HepG2 (cell line): ENCODE results near the gene MAGT1. TPM values are rescaled to one million over a fixed set of nuclear protein-coding genes. Genes with fewer than 3 reads are reported as not detected.
A peak's percentile ranks its signal among the peaks of the same experiment; 100 is the strongest.

Source experiments
- CEBPB ChIP-seq: IDR thresholded peaks from 2 replicates; pipeline ENCODE4 v1.6.1; 2011; ENCODE audit warnings: low read depth, low read length, improper control_type of control experiment, borderline replicate concordance
- ERF ChIP-seq: IDR thresholded peaks from 2 replicates; pipeline ENCODE4 v1.6.1; 2018; ENCODE audit warnings: missing biosample characterization, missing genetic modification reagents
- HMG20A ChIP-seq: IDR thresholded peaks from 2 replicates; pipeline ENCODE4 v1.6.1; 2016; ENCODE audit warnings: borderline replicate concordance
- HOXA3 ChIP-seq: sonication (generic); formaldehyde crosslinking; IDR thresholded peaks from 2 replicates; pipeline ENCODE4 v1.5.0; 2020; ENCODE audit warnings: missing genetic modification reagents
- MIXL1 ChIP-seq: IDR thresholded peaks from 2 replicates; pipeline ENCODE4 v1.6.1; 2016
- MXD4 ChIP-seq: IDR thresholded peaks from 2 replicates; pipeline ENCODE4 v1.6.1; 2016; ENCODE audit warnings: mild to moderate bottlenecking, missing biosample characterization, missing genetic modification reagents
- NONO ChIP-seq, 2 experiments: fragments of 450-650 bp in 1 of 2; sonication (generic) in 1 of 2; formaldehyde crosslinking in 1 of 2; IDR thresholded peaks in 1 of 2; conservative IDR thresholded peaks in 1 of 2; 2 replicates each; pipeline versions ENCODE4 v1.6.1 to v1.8.0; 2017 to 2022; ENCODE audit warnings: mild to moderate bottlenecking in 1 of 2, missing genetic modification reagents in 1 of 2, moderate library complexity in 1 of 2
- NR1H2 ChIP-seq: sonication (generic); formaldehyde crosslinking; IDR thresholded peaks from 2 replicates; pipeline ENCODE4 v1.8.1; 2022; ENCODE audit warnings: low read depth, missing genetic modification reagents, borderline replicate concordance
- NR2F6 ChIP-seq, 2 experiments: IDR thresholded peaks; 2 replicates each; pipeline ENCODE4 v1.6.1; 2016; ENCODE audit warnings: antibody characterized with exemption in 1 of 2, mild to moderate bottlenecking in 1 of 2
- PHF20 ChIP-seq: sonication (generic); formaldehyde crosslinking; IDR thresholded peaks from 2 replicates; pipeline ENCODE4 v1.5.0; 2020; ENCODE audit warnings: mild to moderate bottlenecking, missing genetic modification reagents
- RARA ChIP-seq: IDR thresholded peaks from 2 replicates; pipeline ENCODE4 v1.6.1; 2016; ENCODE audit warnings: missing genetic modification reagents, missing compliant biosample characterization
- RBFOX2 ChIP-seq: fragments of 200-400 bp; formaldehyde crosslinking; IDR thresholded peaks from 2 replicates; pipeline ENCODE4 v1.6.1; 2017; ENCODE audit warnings: low read depth, mild to moderate bottlenecking, low read length
- SSRP1 ChIP-seq: IDR thresholded peaks from 2 replicates; pipeline ENCODE4 v1.6.1; 2016; ENCODE audit warnings: control low read depth
- TRIM24 ChIP-seq: sonication (generic); formaldehyde crosslinking; IDR thresholded peaks from 2 replicates; pipeline ENCODE4 v1.8.0; 2022; ENCODE audit warnings: mild to moderate bottlenecking, missing genetic modification reagents
- ZC3H4 ChIP-seq: sonication (generic); formaldehyde crosslinking; IDR thresholded peaks from 2 replicates; pipeline ENCODE4 v1.4.0; 2020; ENCODE audit warnings: missing genetic modification reagents, borderline replicate concordance
- ZNF251 ChIP-seq: sonication (generic); formaldehyde crosslinking; IDR thresholded peaks from 2 replicates; pipeline ENCODE4 v1.9.0; 2021; ENCODE audit warnings: mild to moderate bottlenecking, missing genetic modification reagents
- ZNF331 ChIP-seq: sonication (generic); formaldehyde crosslinking; IDR thresholded peaks from 2 replicates; pipeline ENCODE4 v1.4.0; 2020; ENCODE audit warnings: missing genetic modification reagents
- ZNF7 ChIP-seq: IDR thresholded peaks from 2 replicates; pipeline ENCODE4 v1.6.1; 2016; ENCODE audit warnings: missing biosample characterization, missing genetic modification reagents
- ZNF703 ChIP-seq: sonication (generic); formaldehyde crosslinking; IDR thresholded peaks from 2 replicates; pipeline ENCODE4 v1.5.1; 2020; ENCODE audit warnings: missing genetic modification reagents, mild to moderate bottlenecking, moderate library complexity, borderline replicate concordance
- ZNF749 ChIP-seq: sonication (generic); formaldehyde crosslinking; IDR thresholded peaks from 2 replicates; pipeline ENCODE4 v1.8.0; 2022; ENCODE audit warnings: mild to moderate bottlenecking, missing genetic modification reagents, moderate library complexity, borderline replicate concordance
- ZNF775 ChIP-seq: sonication (generic); formaldehyde crosslinking; IDR thresholded peaks from 2 replicates; pipeline ENCODE4 v1.4.0; 2020; ENCODE audit warnings: missing genetic modification reagents, mild to moderate bottlenecking, moderate library complexity, borderline replicate concordance
- ZZZ3 ChIP-seq: sonication (generic); formaldehyde crosslinking; IDR thresholded peaks from 2 replicates; pipeline ENCODE4 v1.4.0; 2020; ENCODE audit warnings: missing genetic modification reagents, mild to moderate bottlenecking, borderline replicate concordance
- polyA plus RNA-seq, 8 experiments: library from polyadenylated mRNA; depleted of rRNA in 3 of 8; stranded (reverse) in 7 of 8; unstranded in 1 of 8; fragments of >200 nt; fragmentation: Illumina TruSeq in 4 of 8; extraction: Trizol in 4 of 8; gene quantifications; 2 replicates each; pipeline versions ENCODE4 v1.2.1 to v1.2.3, GENCODE V29; 2011 to 2016; ENCODE audit warnings: low read depth in 4 of 8, missing spikeins in 1 of 8, mixed read lengths in 1 of 8; ENCODE audit not compliant: insufficient read depth in 1 of 8
- total RNA-seq, 5 experiments: library from RNA; depleted of rRNA; stranded (reverse); fragments of >200 nt; fragmentation: Illumina TruSeq; extraction: Trizol; gene quantifications; 2 replicates each; pipeline ENCODE4 v1.2.3, GENCODE V29; 2016; ENCODE audit warnings: low read depth in 1 of 5
- TF ChIP-seq, protein P1 (sequence below): sonication (generic); formaldehyde crosslinking; IDR thresholded peaks from 2 replicates; pipeline ENCODE4 v1.5.1; 2020; ENCODE audit warnings: mild to moderate bottlenecking, missing genetic modification reagents
- TF ChIP-seq, protein P2 (sequence below), 2 experiments: fragments of 450-650 bp in 1 of 2; sonication (generic) in 1 of 2; formaldehyde crosslinking; IDR thresholded peaks; 2 replicates each; pipeline versions ENCODE4 v1.5.0 to v1.8.0; 2020 to 2022; ENCODE audit warnings: mild to moderate bottlenecking in 1 of 2, missing genetic modification reagents in 1 of 2
- TF ChIP-seq, protein P3 (sequence below): sonication (generic); formaldehyde crosslinking; IDR thresholded peaks from 2 replicates; pipeline ENCODE4 v1.5.0; 2020; ENCODE audit warnings: missing genetic modification reagents
- TF ChIP-seq, protein P4 (sequence below): sonication (generic); IDR thresholded peaks from 2 replicates; pipeline ENCODE4 v1.6.1; 2016; ENCODE audit warnings: low read depth, borderline replicate concordance

MAGT1 gene
- total and polyA plus RNA-seq, 2 of the 13 experiments (the other 11 are each of a cell fraction or from before 2014, with no cell fraction given) = 38.0 to 75.0 TPM

DNA sequence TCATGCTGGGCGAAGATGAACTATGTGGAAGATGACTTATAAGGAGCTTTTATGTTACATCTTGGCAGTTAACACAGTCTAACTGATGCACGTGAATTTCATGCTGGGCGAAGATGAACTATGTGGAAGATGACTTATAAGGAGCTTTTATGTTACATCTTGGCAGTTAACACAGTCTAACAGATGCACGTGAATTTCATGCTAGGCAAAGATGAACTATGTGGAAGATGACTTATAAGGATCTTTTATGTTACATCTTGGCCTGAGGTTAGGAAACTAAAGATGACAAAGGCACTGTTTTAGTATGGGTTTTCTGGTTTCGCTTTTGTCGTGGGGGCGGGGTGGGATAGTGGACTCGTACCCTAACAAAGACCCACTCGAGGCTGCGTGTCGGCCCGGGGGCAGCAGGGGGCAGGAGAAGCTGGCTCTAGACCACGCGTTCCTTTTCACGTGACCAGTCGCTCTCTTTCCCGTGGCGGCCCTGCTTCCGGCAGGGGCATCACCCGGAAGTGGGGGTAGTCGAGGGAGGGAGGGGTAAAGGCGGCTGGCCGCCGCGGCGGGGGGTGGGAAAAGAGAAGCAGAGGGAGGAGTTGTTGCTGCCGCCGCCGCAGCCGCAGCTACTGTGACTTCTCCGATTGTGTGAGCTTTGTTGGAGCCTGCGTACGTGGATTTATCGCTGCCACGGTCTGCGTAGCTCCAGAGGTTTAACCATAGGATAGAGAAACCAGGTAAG lies 15.0 kb upstream of the MAGT1 start, which contains the start of gene ATP7A (continued):
- TF ChIP-seq RARA (no peak), ZNF775 (no peak), MXD4 (CRISPR knock-in tag) (0 out of 2 replicates have a peak, but pooled peaks have one; percentile 26), ZNF331 (CRISPR knock-in tag) (no peak), ERF (CRISPR knock-in tag) (no peak; the same call in 1 of the 2 replicates), NR1H2 (no peak), ZNF703 (CRISPR knock-in tag) (no peak), NONO (IDR thresholded peaks at IDR 0.05) (no peak), NONO (CRISPR knock-in tag; conservative IDR thresholded peaks at IDR 0.05) (no peak), ZNF749 (no peak), PHF20 (peak; percentile 77; the same call in 1 of the 2 replicates), ZNF251 (no peak), RBFOX2 (no peak), ZNF7 (no peak), HMG20A (no peak), MIXL1 (CRISPR knock-in tag) (no peak), SSRP1 (no peak), NR2F6 (IDR thresholded peaks at IDR 0.05) (no peak), NR2F6 (CRISPR knock-in tag; IDR thresholded peaks at IDR 0.05) (no peak), TRIM24 (CRISPR knock-in tag) (no peak), CEBPB (no peak), ZC3H4 (CRISPR knock-in tag) (no peak), ZZZ3 (CRISPR knock-in tag) (no peak), HOXA3 (CRISPR knock-in tag) (peak; percentile 58)
- TF ChIP-seq, protein P1, sequence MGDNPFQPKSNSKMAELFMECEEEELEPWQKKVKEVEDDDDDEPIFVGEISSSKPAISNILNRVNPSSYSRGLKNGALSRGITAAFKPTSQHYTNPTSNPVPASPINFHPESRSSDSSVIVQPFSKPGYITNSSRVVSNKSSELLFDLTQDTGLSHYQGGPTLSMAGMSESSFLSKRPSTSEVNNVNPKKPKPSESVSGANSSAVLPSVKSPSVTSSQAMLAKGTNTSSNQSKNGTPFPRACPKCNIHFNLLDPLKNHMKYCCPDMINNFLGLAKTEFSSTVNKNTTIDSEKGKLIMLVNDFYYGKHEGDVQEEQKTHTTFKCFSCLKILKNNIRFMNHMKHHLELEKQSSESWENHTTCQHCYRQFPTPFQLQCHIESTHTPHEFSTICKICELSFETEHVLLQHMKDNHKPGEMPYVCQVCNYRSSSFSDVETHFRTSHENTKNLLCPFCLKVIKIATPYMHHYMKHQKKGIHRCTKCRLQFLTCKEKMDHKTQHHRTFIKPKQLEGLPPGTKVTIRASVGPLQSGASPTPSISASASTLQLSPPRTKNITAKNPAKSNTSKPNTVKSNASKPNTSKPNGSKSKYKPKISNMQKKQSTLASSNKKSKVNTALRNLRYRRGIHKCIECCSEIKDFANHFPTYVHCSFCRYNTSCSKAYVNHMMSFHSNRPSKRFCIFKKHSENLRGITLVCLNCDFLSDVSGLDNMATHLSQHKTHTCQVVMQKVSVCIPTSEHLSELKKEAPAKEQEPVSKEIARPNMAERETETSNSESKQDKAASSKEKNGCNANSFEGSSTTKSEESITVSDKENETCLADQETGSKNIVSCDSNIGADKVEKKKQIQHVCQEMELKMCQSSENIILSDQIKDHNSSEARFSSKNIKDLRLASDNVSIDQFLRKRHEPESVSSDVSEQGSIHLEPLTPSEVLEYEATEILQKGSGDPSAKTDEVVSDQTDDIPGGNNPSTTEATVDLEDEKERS = no peak
- TF ChIP-seq, protein P2, sequence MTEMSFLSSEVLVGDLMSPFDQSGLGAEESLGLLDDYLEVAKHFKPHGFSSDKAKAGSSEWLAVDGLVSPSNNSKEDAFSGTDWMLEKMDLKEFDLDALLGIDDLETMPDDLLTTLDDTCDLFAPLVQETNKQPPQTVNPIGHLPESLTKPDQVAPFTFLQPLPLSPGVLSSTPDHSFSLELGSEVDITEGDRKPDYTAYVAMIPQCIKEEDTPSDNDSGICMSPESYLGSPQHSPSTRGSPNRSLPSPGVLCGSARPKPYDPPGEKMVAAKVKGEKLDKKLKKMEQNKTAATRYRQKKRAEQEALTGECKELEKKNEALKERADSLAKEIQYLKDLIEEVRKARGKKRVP (CRISPR knock-in tag; IDR thresholded peaks at IDR 0.05) = no peak
- TF ChIP-seq, protein P3, sequence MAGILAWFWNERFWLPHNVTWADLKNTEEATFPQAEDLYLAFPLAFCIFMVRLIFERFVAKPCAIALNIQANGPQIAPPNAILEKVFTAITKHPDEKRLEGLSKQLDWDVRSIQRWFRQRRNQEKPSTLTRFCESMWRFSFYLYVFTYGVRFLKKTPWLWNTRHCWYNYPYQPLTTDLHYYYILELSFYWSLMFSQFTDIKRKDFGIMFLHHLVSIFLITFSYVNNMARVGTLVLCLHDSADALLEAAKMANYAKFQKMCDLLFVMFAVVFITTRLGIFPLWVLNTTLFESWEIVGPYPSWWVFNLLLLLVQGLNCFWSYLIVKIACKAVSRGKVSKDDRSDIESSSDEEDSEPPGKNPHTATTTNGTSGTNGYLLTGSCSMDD (CRISPR knock-in tag) = no peak
- TF ChIP-seq, protein P4, sequence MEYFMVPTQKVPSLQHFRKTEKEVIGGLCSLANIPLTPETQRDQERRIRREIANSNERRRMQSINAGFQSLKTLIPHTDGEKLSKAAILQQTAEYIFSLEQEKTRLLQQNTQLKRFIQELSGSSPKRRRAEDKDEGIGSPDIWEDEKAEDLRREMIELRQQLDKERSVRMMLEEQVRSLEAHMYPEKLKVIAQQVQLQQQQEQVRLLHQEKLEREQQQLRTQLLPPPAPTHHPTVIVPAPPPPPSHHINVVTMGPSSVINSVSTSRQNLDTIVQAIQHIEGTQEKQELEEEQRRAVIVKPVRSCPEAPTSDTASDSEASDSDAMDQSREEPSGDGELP = no peak
